ENCODE measurements around the gene BCORL1. TPM values are rescaled to one million over a fixed set of nuclear protein-coding genes. Genes with fewer than 3 reads are reported as not detected.

The BCORL1 gene
- polyA plus RNA-seq, 1 of the 3 experiments (the other 2 are of a cell fraction) = 4.2 TPM

- Histone ChIP-seq H3K79me2 (ENCODE audit: insufficient read depth) (no peaks in the 10 kb centered on the region), H3K4me1 (ENCODE audit: control insufficient read depth in 1 of 2, insufficient read depth in 2 of 2, low read depth in 1 of 2, low read length in 1 of 2) (peaks cover 0 to 6% of the 10 kb centered on the region in 2 experiments; a peak in 1 of 4 replicates), H3K27me3 (ENCODE audit: insufficient read depth) (peaks cover 33% of the 10 kb centered on the region; the same call in 1 of the 2 replicates), H3K9ac (no peak overlapping the region), H3K9me2 (no peaks in the 10 kb centered on the region), H3K27ac (ENCODE audit: low read depth in 2 of 2, low read length in 1 of 2) (no peak overlapping the region), H3K9me3 (no peaks in the 10 kb centered on the region), H3K4me3 (ENCODE audit: low read depth in 2 of 2, low read length in 1 of 2) (no peak overlapping the region; a peak in 1 of 4 replicates), H2AFZ (ENCODE audit: low read depth) (peak overlapping the region; percentile 59; the same call in 1 of the 2 replicates), H3K36me3 (replicated peaks in 1 of 2; ENCODE audit: control insufficient read depth in 1 of 2, insufficient read depth in 2 of 2, low read length in 1 of 2) (no peaks in the 10 kb centered on the region), H4K20me1 (ENCODE audit: insufficient read depth) (no peaks in the 10 kb centered on the region), H3F3A (replicated peaks; ENCODE audit: insufficient read depth) (peaks cover 8% of the 10 kb centered on the region), H3K4me2 (no peak overlapping the region)
- DNase-seq = no peak
- CTCF ChIA-PET = interaction anchor here (1.0 to 1.7 kb wide), 2 partner anchors 36 to 99 kb away, joined by 4 to 9 read pairs; no protein-coding TSS in a partner anchor
- TF ChIP-seq CHD2 (IDR thresholded peaks at IDR 0.05; ENCODE audit: low read length, partially characterized antibody) = no peak
- no peak for TF ChIP-seq GATA2 (CRISPR knock-in tag; IDR thresholded peaks at IDR 0.05)
- TF ChIP-seq POLR2AphosphoS5 (IDR thresholded peaks at IDR 0.05; ENCODE audit: low read depth, low read length) = no peak
- no peak for TF ChIP-seq TEAD4 (IDR thresholded peaks at IDR 0.05; ENCODE audit: borderline replicate concordance, insufficient read depth)
- TF ChIP-seq GABPA (IDR thresholded peaks at IDR 0.05; ENCODE audit: low read depth) = no peak
- TF ChIP-seq TAF1 (IDR thresholded peaks at IDR 0.05; ENCODE audit: borderline replicate concordance, low read depth, low read length) = no peak
- no peak for TF ChIP-seq MAX (IDR thresholded peaks at IDR 0.05; ENCODE audit: low read depth)
- no peak for TF ChIP-seq USF1 (IDR thresholded peaks at IDR 0.05; ENCODE audit: borderline replicate concordance, low read depth)
- TF ChIP-seq REST (IDR thresholded peaks at IDR 0.05; ENCODE audit: low read depth, low read length) = no peak
- no peak for TF ChIP-seq RXRA (IDR thresholded peaks at IDR 0.05; ENCODE audit: borderline replicate concordance, low read depth)
- TF ChIP-seq MEF2A (IDR thresholded peaks at IDR 0.05; ENCODE audit: borderline replicate concordance, low read depth) = no peak
- TF ChIP-seq ZBTB33 (IDR thresholded peaks at IDR 0.05; ENCODE audit: borderline replicate concordance, low read depth) = no peak
- TF ChIP-seq EZH2phosphoT487 (IDR thresholded peaks at IDR 0.05; ENCODE audit: borderline replicate concordance, low read depth) = no peak
- no peak for TF ChIP-seq RAD21 (IDR thresholded peaks at IDR 0.05; ENCODE audit: low read length)
- WGBS (ENCODE audit: low lambda C conversion rate) = 32% methylated on average over 13 of the region's 26 CpGs
- POLR2A ChIA-PET = no interaction called here
Measured at GRCh38 chrX:129961180-129962083, 21.0 kb upstream of the BCORL1 start.

All from SK-N-SH (cell line).